GM18907 (cell line): ENCODE measurements around the gene CORO6.

Experiments used
- ATAC-seq: cut with Tn5 transposase; IDR thresholded peaks from one replicate; pipeline ENCODE4 v1.9.1; 2021; ENCODE audit warnings: mild to moderate bottlenecking, moderate library complexity; ENCODE audit not compliant: unreplicated experiment

Gene CORO6

DNA sequence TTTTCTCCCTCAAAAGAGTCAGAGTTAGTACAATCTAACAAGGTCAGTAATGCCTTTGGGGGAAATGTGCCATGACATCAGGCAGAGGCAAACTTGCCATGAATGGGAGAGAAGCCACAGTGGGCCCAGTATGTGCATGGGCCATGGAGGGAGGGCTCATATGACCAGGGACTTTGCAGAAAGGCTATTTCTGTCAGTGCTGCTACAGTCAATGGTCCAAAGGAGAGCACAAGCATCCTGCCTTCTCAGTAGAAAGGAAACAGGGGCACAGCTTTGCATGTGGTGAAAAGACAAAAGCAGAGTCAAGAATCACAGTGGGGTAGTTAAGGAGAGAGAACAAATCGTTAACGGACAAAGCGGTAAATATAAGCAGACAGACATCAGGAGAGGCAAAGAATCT lies 11.2 kb upstream of the CORO6 start:
- no peak for ATAC-seq

DNA sequence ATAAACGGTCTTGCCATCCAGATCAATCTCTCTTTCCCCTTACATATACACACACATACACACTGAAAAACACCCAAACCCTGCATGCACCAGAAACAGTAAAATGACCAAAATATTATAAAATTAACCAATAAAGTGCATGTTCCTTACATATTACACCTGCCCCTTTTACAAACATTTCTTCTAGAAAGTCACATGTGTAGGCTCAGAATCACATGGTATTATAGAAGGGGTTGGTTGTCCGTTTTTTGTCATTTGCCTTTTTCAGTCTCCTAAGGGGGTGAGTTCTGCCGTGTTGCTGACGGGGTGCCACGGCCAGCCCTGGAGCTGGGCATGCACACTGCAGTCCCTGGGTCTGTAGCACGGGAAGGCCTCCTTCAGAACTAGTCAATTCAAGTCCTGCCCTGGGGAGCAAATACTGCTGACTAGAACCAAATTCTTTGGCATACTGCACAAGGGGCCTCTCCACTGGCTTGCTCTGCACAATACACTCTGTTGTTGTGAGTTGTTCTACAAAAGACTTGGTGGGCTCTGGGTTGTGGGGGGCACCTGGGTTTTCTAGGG lies 8.0 kb upstream of the CORO6 start:
- no peak for ATAC-seq

DNA sequence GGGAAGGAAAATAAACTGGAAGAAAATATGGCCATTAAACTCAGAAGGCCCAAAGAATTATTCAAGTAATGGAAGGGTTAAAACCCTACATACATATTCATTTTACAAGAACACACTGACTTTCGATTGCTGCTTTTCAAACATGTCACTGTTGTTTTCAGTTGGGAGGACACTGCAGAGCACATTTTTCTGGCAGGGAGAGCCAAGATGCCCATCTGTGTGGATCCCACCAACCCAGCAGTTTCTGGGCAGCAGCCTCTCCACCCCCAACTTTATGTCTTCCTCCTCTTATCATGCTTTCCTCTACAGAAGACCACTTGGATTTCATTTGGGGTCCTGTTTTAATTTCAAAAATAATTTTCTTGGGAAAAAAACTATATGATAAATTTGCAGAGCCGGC lies 7.1 kb upstream of the CORO6 start:
- no peak for ATAC-seq

DNA sequence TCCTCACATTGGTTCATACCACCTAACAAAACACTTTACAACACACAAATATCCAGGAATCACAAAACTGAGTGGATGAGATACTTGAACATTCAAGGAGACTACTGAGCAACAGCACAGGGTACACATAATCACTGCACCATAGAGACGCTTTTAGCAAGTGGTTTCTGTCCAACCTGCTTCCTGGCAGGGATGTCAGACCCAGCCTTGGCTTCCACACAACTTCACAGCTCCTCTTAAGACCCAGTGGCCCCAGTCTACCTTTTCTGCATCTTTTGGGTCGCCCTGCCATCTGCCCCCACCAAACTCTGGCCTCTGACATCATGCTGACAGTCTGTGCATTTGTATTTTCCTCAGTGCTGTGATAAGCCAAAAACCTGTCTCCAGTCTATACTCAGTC lies 5.9 kb upstream of the CORO6 start:
- ATAC-seq: no peak

DNA sequence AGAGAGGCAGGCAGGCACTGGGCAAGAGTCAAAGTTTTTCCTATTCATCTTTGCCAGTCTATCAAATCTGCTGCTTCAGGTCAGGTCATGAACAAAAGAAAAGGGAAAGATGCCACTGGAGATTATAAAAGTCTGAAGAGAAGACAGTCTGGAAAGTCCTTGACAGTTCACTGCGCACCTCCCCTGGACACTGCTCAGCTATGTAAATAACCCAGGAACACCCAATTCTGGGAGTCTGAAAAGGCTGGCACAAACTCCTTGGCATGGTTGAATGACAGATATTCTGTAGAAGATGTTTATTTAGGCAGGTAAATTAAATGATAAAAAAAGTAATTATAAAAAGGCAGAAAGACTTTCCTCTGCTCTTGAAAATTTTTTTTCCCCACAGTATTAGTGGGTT lies 5.2 kb upstream of the CORO6 start:
- no peak for ATAC-seq

DNA sequence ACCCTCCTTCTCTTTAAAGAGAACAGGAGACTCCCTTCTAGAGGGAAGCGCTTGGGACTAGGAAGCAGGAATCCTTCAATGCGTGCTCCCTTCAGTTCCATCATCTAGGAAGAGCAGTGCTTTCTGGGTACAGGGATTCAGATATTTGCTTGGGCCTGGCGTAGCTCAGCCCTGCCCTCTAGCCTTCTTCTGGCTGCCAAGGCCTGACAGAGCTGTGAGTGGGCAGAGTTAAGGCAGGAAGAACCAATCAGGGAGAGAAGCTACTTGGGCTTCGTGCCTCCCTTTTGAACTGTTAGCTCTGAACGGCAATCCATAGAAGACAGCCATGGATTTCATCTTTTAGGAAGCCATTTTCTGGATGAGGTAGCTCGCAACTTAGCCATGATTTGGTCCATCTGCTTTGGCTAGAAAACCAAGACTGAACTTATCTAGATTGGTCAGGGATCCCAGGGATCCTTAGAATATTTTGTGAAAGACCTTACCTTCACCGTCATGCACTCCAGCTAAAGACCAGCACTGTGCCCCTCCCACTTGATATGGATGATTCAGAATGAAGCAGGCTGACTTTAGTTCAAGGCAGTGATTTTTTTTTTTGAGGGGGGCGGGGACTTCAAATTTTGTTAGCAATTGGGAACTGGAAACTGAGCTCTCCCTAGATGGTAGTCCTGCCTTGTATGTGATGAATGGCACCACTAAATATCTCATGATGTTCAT lies 2.5 kb upstream of the CORO6 start:
- ATAC-seq: no peak

DNA sequence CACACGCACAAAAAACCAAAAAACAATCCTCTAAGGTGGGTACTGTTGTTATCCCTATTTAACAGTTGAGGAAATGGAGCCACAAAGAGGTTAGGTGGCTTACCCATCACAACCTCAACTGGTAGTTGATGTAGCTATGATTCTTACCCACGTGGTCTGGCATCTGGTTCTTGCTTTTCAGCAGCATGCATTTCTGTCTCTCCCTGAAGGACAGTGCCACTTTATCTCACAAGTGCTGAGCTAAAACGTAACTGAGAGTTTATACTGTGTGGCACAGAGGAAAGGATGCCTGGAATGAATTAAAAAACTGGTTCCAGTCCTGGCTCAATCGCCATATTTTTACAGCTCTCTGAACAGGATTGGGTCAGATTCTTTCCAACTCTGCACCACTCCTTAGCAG lies 1.9 kb upstream of the CORO6 start:
- no peak for ATAC-seq

DNA sequence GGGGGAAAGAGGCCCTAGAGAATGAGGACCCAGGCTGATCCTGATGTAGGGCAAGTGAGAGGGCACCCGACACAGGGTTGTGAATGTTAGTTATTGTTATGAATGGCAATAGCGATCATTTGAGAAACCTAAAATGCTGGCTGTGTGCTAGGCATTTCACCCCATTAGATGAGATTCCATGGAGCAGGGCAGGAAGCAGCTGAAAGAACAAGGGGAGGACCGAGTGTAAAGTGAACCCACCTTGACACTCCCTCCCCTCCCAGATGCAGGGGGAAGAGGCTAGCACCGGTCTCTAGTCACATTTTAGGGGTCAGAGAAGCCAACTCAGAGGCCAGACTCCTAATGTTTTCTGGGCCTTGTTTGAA lies 553 bp upstream of the CORO6 start:
- no peak for ATAC-seq

DNA sequence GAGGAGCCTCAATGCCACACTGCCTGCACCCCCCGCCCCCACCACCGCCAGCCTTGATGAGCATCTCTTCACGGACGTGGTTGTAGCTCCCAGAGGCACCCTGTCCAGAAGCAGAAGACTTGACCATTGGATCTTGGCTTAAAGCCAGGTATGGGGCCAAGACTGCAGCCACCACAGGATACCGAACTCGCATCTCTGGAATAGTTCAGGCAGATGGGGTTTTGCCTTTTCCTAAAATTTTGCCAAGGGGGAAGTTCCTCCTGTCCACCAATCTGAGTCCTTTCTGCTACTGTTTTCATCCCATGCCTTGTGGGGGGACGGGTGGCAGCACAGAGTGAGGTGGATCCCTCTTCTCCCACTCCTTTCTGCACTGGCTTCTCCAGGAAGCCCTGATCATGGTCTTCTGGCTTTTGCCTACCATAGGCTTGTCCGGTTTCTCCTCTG lies 939 bp downstream of the CORO6 start:
- ATAC-seq: no peak

DNA sequence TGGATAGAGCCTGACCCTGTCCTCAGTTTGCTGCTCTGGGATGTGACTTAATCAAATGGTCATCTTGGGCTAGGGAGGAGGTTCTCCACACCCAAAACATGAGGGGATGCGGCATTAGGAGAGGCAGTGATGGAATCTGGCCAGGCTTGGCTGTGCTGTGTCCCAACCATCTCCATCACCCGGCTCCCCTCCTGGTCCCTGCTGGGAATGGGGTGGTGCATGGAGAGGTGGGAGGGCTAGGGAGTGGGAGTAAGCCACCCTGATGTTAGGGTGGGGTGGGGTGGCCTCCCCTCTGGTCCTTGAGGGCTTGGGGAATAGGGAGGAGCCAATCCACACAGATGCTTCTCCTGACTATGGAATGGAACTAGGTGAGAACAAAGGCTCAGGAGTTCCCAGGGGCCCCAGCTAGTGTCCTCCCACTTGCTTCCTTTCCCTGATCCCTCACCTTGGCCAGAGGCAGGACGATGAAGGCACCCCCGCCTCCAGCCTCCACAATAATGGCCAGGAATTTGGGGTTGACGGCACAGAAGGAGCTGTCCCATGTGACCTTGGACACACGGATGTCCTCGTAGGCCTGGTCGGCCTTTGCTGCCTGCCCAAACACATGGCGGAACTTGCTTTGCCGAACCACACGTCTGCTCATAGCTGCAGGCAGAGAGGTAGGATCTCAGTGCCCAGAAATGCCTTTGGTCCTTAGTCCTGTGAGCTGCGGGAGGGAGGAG lies 1.8 kb downstream of the CORO6 start:
- ATAC-seq: no peak

DNA sequence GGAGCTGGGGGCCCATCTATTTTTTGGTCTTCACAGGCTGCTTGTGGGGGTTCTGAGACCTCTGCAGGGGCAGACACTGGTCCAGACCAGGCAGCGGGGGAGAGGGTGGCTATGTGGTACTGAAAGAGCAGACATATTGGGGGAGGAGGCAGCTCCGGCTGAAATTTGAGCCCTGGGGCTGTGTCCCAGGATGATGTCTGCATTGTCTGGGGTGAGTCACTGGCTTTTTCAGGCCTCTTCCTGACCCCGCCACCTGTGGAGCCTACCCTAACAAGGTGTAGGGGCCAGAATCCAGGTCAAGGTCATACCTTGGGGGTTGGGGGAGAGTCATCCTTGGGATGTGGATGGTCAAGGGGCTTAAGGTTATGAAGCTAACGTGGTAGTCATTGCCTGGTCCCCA lies 2.4 kb downstream of the CORO6 start:
- ATAC-seq: no peak

DNA sequence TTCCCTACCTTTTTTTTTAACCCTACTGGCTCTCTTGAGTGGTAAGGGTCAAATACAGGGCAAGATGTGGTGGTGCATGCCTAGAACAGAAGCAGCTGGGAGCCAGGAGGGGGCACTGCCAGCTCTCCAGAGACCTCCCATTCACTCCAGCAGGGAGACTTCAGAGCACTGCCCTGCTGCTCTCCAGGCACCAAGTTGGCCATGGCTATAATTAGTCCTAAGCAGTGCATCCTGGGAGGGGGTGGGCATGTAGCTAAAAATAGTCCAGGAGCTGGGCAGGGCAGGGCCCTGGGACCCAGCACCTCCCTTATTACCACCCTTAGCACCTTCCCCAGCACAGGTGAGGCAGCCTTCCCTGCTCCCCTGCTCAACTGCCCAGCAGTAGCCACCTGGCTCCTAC lies 3.5 kb downstream of the CORO6 start:
- no peak for ATAC-seq

DNA sequence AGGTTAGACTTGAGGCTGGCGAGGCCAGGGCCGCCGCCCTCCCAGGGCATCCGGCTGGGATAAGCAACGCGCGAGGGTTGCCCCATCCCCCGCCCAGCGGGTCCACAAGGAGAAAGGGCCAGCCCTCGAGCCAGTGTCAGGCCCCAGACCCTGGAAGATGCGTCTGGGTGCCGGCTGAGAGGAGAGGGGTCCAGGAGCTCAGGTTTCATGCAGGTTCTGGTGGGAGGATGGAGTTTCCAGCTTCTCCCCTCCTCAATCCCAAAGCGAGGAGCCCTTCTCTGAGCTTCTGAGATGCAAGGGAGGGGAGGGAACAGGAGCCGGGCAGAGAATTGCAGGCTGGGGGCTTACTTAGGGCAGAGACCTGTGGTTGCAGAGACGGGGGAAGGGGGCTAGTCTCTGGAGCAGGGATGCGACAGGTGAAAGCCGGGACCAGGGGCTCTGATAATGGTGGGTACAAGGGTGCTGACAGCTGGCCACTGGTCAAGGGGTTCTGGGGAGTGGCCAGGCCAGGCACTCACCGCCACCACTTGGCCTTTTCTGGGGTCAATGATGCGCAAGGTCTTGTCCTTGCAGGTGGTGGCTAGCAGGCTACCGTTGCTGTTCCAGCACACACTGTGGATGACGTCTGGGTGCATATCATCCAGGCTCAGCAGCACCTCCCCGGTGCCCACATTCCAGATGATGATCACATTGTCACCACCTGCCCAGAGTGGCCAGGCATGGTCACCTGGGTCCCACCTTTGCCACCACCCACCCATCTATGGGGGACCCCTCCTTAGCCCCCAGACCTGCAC lies 4.2 kb downstream of the CORO6 start:
- ATAC-seq: no peak

DNA sequence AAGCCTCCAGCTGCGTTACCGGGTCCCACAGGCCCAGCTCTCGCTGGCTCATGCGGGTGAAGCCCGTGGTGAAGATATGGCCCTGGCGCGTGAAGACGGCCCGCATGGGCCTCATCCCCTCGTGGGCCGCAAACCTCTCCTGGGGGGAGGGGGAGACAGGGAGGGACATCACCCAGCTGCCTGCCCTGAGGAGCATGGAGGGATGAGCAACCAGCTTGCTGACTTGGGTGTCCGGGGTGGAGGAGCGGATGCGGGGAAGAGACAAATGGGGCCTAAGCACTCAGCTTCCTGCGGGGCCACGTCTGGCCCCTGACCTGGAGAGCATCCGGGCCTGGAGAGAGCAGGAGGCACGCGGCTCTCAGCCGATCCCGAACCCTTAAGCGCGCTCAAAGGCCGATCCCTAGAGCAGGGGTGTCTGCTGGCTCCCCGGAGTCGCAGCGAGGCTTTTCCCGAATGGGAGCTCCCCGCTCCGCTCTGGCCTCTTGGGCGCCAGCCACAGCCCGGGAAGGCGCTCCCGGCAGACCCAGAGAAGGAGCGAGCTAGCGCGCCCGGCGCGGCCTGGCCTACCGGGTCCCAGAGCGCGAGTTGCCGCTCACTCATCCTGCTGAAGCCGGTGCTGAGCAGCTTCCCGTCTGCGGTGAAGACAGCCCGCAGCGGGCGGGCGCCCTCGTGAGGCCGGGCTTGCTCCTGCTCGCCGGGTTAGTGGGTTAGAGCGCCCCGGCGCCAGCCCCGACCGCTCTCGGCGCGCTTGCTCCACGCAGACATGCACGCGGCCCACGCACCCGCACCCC lies 5.0 kb downstream of the CORO6 start:
- no peak for ATAC-seq

DNA sequence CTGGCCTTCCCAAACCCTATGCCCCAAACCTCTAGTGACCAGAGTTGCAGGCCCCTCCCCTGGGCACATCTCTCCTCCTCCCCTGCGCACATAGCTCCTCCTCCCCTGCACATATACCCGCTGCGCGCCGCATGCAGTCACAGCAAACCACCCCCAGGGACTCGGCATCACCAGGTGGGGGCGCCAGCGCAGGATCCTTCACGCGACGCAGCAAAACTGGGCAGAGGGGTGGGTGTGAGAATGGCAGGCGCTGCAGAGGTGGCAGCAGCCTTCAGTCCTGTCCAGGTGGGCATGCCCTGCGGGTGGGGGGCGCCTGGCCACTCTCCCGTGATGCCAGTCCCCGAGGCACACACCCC lies 5.6 kb downstream of the CORO6 start:
- peak; percentile 54 for ATAC-seq

DNA sequence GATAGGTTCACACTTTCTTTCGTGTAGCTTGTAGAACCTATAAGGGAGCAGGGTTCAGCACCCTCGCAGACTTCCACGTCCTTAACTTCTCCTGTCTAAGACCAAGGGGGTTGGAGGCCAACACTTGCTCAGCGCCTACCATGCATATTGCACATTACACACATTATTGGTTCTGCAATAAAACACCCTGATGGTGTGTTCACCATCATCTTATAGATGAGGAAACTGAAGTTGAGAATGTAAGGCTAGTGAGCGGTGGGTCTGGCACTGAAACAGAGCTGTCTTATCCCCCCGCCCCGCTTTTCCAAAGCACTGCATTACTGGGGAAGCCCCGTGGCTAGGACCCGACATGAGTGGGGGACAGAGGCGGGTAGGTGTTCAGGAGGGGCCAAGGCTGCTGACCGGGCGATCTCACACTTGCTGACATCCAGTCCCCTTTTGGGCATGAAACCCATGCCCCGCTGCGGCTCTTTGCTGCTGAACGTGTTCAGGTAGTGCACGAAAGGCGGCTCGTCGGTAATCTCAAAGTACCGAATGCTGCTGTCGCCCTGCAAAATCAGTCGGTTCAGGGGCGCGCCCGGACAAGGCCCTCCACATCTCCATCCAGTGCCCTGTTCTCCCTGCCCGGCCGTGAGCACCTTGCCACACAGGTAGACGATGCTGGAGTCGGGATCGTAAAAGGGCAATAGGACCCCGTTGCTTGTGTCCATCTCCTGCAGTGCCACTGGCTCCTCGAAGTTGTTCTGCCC lies 6.2 kb downstream of the CORO6 start:
- no peak for ATAC-seq

DNA sequence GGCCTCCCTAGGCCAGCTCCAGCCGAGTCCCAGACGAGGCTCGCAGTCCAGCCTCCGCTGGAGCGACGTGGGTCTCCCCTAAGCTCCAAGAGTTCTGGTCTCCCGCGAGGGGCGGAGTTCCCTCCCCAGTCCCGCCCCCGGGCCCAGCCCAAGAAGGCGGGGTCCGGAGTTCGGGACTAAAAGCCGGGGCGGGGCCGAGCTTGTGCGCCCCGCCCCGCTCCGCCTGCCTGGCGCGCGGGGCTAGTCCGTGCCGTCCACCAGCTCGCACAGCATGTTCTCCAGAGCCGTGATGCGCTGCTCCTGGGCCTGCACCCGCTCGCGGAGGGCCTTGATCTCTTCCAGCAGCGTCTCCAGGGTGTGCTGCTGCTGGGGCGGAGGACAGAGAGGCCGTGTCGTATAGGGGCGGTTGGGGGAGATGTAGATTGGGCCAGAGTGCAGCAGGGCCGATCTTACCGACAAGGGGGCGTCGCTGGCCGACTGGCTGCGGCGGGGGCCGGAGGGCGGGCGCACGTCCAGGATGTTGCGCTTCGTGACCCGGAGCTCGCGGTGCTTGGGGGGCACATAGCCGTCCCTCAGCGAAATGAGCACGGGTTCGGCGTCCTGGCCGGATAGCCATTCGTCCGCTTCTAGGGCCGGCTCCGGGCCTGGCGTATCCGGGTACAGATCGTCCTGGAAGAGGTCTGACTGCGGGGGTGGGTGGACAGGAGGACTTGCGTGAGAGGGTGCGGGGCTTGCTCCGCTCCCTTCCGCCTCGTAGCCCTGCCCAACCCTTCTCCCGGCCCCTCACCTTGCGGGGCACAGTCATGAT lies 7.0 kb downstream of the CORO6 start:
- peak; percentile 50 for ATAC-seq

DNA sequence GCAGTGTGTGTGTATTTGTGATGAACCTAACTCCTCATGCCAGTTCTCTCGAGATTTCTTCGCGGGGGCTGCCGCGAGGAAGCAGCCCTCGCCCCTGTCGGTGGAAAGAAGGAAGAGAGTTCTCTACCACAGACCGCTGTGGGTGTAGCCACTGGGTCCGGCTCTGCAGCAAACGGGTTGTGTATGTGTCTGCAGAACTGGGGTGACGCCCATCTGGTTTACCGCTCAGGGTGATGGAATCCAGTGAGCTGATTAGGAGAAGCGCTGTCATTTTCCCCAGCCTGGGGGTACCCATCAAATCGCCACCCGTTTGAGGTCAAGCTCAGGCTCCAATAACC lies 7.7 kb downstream of the CORO6 start:
- no peak for ATAC-seq

DNA sequence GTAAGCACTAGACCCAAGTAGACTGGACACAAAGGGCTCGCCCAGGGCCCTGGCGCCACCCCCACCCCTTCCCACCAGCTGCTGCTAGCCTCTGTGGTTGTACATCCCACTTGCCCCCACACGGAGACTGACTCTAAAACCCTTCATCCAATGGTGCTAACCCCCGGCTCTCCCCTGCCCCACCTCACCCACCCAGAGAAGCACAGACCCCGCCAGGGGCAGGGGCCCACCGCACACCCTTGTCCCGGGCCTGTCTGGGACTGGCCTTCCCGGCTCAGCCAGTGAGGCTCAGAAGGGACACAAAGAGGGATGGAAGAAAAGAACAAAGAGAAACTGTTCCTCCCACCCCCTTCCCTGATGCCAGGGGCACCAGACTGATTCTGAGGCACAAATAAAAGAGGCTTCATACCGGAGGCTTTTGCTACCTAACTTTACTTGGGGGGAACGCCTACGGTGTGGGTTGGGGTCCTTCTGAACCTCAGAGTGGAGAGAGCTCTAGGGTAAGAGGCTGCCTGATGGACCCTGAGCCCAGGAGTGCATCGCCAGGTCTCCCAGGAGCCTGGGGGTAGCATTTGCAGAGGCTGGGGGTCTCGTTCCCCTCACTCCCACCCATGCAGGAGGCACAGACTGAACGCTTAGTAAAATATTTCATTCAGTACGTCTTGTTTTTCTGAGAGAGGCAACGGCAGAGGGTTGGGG lies 8.2 kb downstream of the CORO6 start:
- ATAC-seq: no peak
